Endothelial cell (in vitro differentiated cells): ENCODE data around the gene BNC2. TPM values are rescaled to one million over a fixed set of nuclear protein-coding genes. Genes with fewer than 3 reads are reported as not detected.
"Not testable (repeated sequence)": the region's sequence is repeated elsewhere in the genome, so short reads cannot be mapped to it uniquely, and the experiment has no call there.

Experiments used
- DNase-seq: peaks from one replicate; pipeline ENCODE4 v3.0.0; 2021; ENCODE audit warnings: low spot score
- H3K27ac Mint-ChIP-seq: one replicate; pipeline ENCODE4 v1.8.0; 2021; ENCODE audit warnings: mixed read lengths, inconsistent platforms; ENCODE audit not compliant: unreplicated experiment
- H3K27me3 Mint-ChIP-seq: one replicate; pipeline ENCODE4 v1.8.0; 2021; ENCODE audit warnings: mild to moderate bottlenecking, moderate library complexity, mixed read lengths, inconsistent platforms; ENCODE audit not compliant: unreplicated experiment
- H3K36me3 Mint-ChIP-seq: one replicate; pipeline ENCODE4 v1.8.0; 2021; ENCODE audit warnings: mild to moderate bottlenecking, low read depth, mixed read lengths, inconsistent platforms; ENCODE audit not compliant: unreplicated experiment
- H3K4me1 Mint-ChIP-seq: one replicate; pipeline ENCODE4 v1.8.0; 2021; ENCODE audit warnings: mild to moderate bottlenecking, mixed read lengths, inconsistent platforms; ENCODE audit not compliant: unreplicated experiment
- H3K4me3 Mint-ChIP-seq: one replicate; pipeline ENCODE4 v1.8.0; 2021; ENCODE audit warnings: mild to moderate bottlenecking, mixed read lengths, inconsistent platforms; ENCODE audit not compliant: unreplicated experiment
- H3K9me3 Mint-ChIP-seq: one replicate; pipeline ENCODE4 v1.8.0; 2021; ENCODE audit warnings: mixed read lengths, inconsistent platforms; ENCODE audit not compliant: unreplicated experiment
- CTCF ChIP-seq: fragments of 200-600 bp; sonication (generic); IDR thresholded peaks from one replicate; pipeline ENCODE4 v1.5.0; 2021; ENCODE audit warnings: antibody characterized with exemption; ENCODE audit not compliant: unreplicated experiment
- total RNA-seq: library from RNA; stranded (reverse); fragmentation: NEBNext Ultra II Directional; extraction: Animal tissue kit (Norgen Biotek cat#: 25700); gene quantifications from one replicate; pipeline ENCODE4 v1.2.1, GENCODE V29; 2021; ENCODE audit not compliant: unreplicated experiment

BNC2 gene
- total RNA-seq, 1 donor from 2014 or later = 20.1 TPM

GRCh38 chr9:16885931-16886330 is 15.5 kb upstream of the BNC2 start:
- no peak for DNase-seq
- no peak overlapping the region for H3K27ac Mint-ChIP-seq
- H3K4me1 Mint-ChIP-seq = no peaks in the 10 kb centered on the region

GRCh38 chr9:16884952-16885513 is 14.6 kb upstream of the BNC2 start:
- H3K36me3 Mint-ChIP-seq = no peaks in the 10 kb centered on the region
- H3K4me3 Mint-ChIP-seq = no peak overlapping the region
- no peaks in the 10 kb centered on the region for H3K27me3 Mint-ChIP-seq
- H3K9me3 Mint-ChIP-seq = no peaks in the 10 kb centered on the region
- no peak overlapping the region for H3K27ac Mint-ChIP-seq
- no peak for DNase-seq
- no peak for TF ChIP-seq CTCF
- no peaks in the 10 kb centered on the region for H3K4me1 Mint-ChIP-seq

More at GRCh38 chr9:16885931-16886330, 15.5 kb upstream of the BNC2 start:
- no peaks in the 10 kb centered on the region for H3K36me3 Mint-ChIP-seq
- TF ChIP-seq CTCF = no peak
- H3K4me3 Mint-ChIP-seq = no peak overlapping the region
- no peaks in the 10 kb centered on the region for H3K9me3 Mint-ChIP-seq
- H3K27me3 Mint-ChIP-seq = no peaks in the 10 kb centered on the region

- TF ChIP-seq CTCF = no peak
- Mint-ChIP-seq H3K27ac (no peak overlapping the region), H3K4me3 (no peak overlapping the region), H3K27me3 (no peaks in the 10 kb centered on the region), H3K4me1 (no peaks in the 10 kb centered on the region), H3K36me3 (no peaks in the 10 kb centered on the region), H3K9me3 (no peaks in the 10 kb centered on the region)
- DNase-seq = no peak
Observed at GRCh38 chr9:16884373-16884772, 13.9 kb upstream of the BNC2 start.

DNA sequence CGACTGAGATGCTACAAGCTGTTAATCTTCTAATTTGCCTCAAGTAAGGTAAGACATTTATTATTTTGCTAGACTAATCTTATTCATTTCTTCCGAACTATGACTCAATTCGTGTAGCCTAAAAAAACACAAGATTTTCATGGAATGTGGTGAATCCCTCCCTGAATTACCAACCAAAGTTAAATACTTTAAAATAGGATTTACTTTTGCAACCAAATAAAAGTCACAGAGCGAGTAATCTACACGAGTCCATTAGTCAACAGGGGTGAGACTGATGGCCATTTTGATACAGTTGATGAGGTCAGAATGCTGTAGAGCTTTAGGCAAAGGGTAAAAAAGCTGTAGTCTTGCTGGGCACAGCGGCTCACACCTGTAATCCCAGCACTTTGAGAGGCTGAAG is 13.1 kb upstream of the BNC2 start:
- H3K9me3 Mint-ChIP-seq = no peaks in the 10 kb centered on the region
- H3K27me3 Mint-ChIP-seq = no peaks in the 10 kb centered on the region
- H3K27ac Mint-ChIP-seq = no peak overlapping the region
- no peaks in the 10 kb centered on the region for H3K4me1 Mint-ChIP-seq
- no peak for DNase-seq
- no peak overlapping the region for H3K4me3 Mint-ChIP-seq
- H3K36me3 Mint-ChIP-seq = no peaks in the 10 kb centered on the region
- no peak for TF ChIP-seq CTCF

DNA sequence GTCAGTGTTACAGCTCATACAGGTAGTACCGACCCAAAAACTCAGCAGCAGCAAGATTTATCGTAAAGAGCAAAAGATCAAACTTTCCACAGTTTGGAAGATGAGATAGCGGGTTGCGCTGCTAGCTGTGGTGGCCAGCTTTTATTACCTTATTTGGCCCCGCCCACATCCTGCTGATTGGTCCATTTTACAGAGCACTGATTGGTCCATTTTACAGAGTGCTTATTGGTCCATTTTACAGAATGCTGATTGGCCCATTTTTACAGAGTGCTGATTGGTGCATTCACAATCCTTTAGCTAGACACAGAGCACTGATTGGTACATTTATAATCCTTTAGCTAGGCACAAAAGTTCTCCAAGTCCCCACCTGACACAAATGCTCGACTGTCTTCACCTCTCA is 12.0 kb upstream of the BNC2 start:
- not testable (repeated sequence) for H3K9me3 Mint-ChIP-seq, DNase-seq, H3K4me3 Mint-ChIP-seq, H3K4me1 Mint-ChIP-seq, H3K27ac Mint-ChIP-seq, H3K27me3 Mint-ChIP-seq, H3K36me3 Mint-ChIP-seq
